HepG2 (cell line): Measurements from ENCODE around the gene MYO18A. TPM values are rescaled to one million over a fixed set of nuclear protein-coding genes. Genes with fewer than 3 reads are reported as not detected.

Experiments
- ARNT2 ChIP-seq: sonication (generic); formaldehyde crosslinking; IDR thresholded peaks from 2 replicates; pipeline ENCODE4 v1.8.0; 2022; ENCODE audit warnings: mild to moderate bottlenecking, low read depth, missing genetic modification reagents, moderate library complexity
- GABPB1 ChIP-seq: IDR thresholded peaks from 2 replicates; pipeline ENCODE4 v1.6.1; 2016; ENCODE audit warnings: mild to moderate bottlenecking, missing genetic modification reagents, moderate library complexity, missing compliant biosample characterization
- HDAC2 ChIP-seq: sonication (generic); formaldehyde crosslinking; IDR thresholded peaks from 2 replicates; pipeline ENCODE4 v1.4.0; 2020; ENCODE audit warnings: missing genetic modification reagents
- HNRNPK ChIP-seq: fragments of 200-400 bp; formaldehyde crosslinking; IDR thresholded peaks from 2 replicates; pipeline ENCODE4 v1.6.1; 2018; ENCODE audit warnings: low read length, low read depth, moderate library complexity, mild to moderate bottlenecking; ENCODE audit not compliant: poor library complexity, severe bottlenecking
- MTA3 ChIP-seq: sonication (generic); formaldehyde crosslinking; IDR thresholded peaks from 2 replicates; pipeline ENCODE4 v1.4.0; 2020; ENCODE audit warnings: missing genetic modification reagents
- PPARG ChIP-seq: conservative IDR thresholded peaks from 2 replicates; pipeline ENCODE4 v1.6.1; 2016; ENCODE audit warnings: missing biosample characterization, missing genetic modification reagents
- SETDB1 ChIP-seq: sonication (generic); formaldehyde crosslinking; IDR thresholded peaks from 2 replicates; pipeline ENCODE4 v1.5.1; 2020; ENCODE audit warnings: missing genetic modification reagents, mild to moderate bottlenecking, borderline replicate concordance
- SMAD3 ChIP-seq: sonication (generic); formaldehyde crosslinking; IDR thresholded peaks from 2 replicates; pipeline ENCODE4 v1.4.0; 2020; ENCODE audit warnings: missing genetic modification reagents
- UBTF ChIP-seq: sonication (generic); formaldehyde crosslinking; IDR thresholded peaks from 2 replicates; pipeline ENCODE4 v1.4.0; 2020; ENCODE audit warnings: mild to moderate bottlenecking, missing genetic modification reagents
- YY1 ChIP-seq: IDR thresholded peaks from 2 replicates; pipeline ENCODE4 v1.6.1; 2011; ENCODE audit warnings: low read length, low read depth, moderate library complexity, mild to moderate bottlenecking; ENCODE audit not compliant: insufficient read depth, insufficient replicate concordance
- ZBTB7B ChIP-seq: sonication (generic); formaldehyde crosslinking; IDR thresholded peaks from 2 replicates; pipeline ENCODE4 v1.4.0; 2020; ENCODE audit warnings: missing genetic modification reagents
- ZFX ChIP-seq: sonication (generic); formaldehyde crosslinking; IDR thresholded peaks from 2 replicates; pipeline ENCODE4 v1.4.0; 2020; ENCODE audit warnings: mild to moderate bottlenecking, low read depth, missing genetic modification reagents, moderate library complexity
- ZIK1 ChIP-seq: sonication (generic); formaldehyde crosslinking; IDR thresholded peaks from 2 replicates; pipeline ENCODE4 v1.5.0; 2020; ENCODE audit warnings: mild to moderate bottlenecking, low read depth, missing genetic modification reagents, borderline replicate concordance
- ZNF263 ChIP-seq: sonication (generic); formaldehyde crosslinking; IDR thresholded peaks from 2 replicates; pipeline ENCODE4 v1.4.0; 2020; ENCODE audit warnings: missing genetic modification reagents
- ZNF432 ChIP-seq: sonication (generic); formaldehyde crosslinking; IDR thresholded peaks from 2 replicates; pipeline ENCODE4 v1.5.0; 2020; ENCODE audit warnings: missing genetic modification reagents, mild to moderate bottlenecking, borderline replicate concordance
- ZNF644 ChIP-seq: IDR thresholded peaks from 2 replicates; pipeline ENCODE4 v1.6.1; 2016; ENCODE audit warnings: low read depth
- ZSCAN21 ChIP-seq: sonication (generic); formaldehyde crosslinking; IDR thresholded peaks from 2 replicates; pipeline ENCODE4 v1.8.0; 2022; ENCODE audit warnings: mild to moderate bottlenecking, missing genetic modification reagents, moderate library complexity, borderline replicate concordance
- ZZZ3 ChIP-seq: sonication (generic); formaldehyde crosslinking; IDR thresholded peaks from 2 replicates; pipeline ENCODE4 v1.4.0; 2020; ENCODE audit warnings: missing genetic modification reagents, mild to moderate bottlenecking, borderline replicate concordance
- polyA plus RNA-seq, 8 experiments: library from polyadenylated mRNA; depleted of rRNA in 3 of 8; stranded (reverse) in 7 of 8; unstranded in 1 of 8; fragments of >200 nt; fragmentation: Illumina TruSeq in 4 of 8; extraction: Trizol in 4 of 8; gene quantifications; 2 replicates each; pipeline versions ENCODE4 v1.2.1 to v1.2.3, GENCODE V29; 2011 to 2016; ENCODE audit warnings: low read depth in 4 of 8, missing spikeins in 1 of 8, mixed read lengths in 1 of 8; ENCODE audit not compliant: insufficient read depth in 1 of 8
- total RNA-seq, 5 experiments: library from RNA; depleted of rRNA; stranded (reverse); fragments of >200 nt; fragmentation: Illumina TruSeq; extraction: Trizol; gene quantifications; 2 replicates each; pipeline ENCODE4 v1.2.3, GENCODE V29; 2016; ENCODE audit warnings: low read depth in 1 of 5
- TF ChIP-seq, protein P1 (sequence below): sonication (generic); formaldehyde crosslinking; IDR thresholded peaks from 2 replicates; pipeline ENCODE4 v1.4.0; 2020; ENCODE audit warnings: missing genetic modification reagents, borderline replicate concordance
- TF ChIP-seq, protein P2 (sequence below): sonication (generic); formaldehyde crosslinking; IDR thresholded peaks from 2 replicates; pipeline ENCODE4 v1.4.0; 2020; ENCODE audit warnings: mild to moderate bottlenecking, low read depth, missing genetic modification reagents

Gene MYO18A
- total and polyA plus RNA-seq, 2 of the 13 experiments (the other 11 are each of a cell fraction or from before 2014, with no cell fraction given), result 16.8 to 24.8 TPM

DNA sequence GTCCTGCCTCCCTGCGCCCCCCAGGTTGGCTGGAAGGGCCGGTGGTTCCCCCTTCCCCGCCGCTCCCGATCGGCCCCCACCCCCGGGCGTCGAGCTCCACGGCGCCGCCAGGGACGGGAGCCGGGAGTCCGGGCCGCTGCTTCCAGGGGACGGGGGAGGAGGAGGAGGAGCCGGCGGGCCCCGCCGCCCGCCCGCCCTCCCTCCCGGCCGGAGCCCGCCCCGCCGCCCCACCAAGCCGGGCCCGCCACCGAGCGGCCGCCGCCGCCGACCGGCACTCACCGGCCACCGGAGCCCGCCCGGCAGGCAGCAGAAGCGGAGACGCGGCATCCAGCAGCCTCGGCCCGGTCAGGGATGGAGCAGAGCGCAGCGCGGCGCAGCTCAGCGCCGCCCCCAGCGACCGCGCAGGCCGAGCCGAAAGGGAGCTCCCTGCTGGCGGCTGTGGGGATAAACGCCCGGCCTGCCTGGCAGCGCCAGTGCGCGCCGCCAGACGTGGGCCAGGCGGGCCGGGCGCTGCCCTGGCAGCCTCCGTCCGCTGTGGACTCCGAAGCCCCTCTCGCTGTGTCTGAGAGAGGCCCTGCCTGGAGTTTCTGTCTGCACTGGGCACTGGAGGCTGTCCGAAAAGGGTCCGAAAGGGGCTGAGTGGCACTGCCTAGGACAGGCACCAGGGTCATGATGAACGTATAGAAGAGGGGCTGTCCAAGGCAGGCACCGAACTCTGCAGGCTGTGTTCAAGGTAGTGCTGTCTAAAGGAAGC lies at the start of gene MYO18A (continued):
- TF ChIP-seq, protein P1, sequence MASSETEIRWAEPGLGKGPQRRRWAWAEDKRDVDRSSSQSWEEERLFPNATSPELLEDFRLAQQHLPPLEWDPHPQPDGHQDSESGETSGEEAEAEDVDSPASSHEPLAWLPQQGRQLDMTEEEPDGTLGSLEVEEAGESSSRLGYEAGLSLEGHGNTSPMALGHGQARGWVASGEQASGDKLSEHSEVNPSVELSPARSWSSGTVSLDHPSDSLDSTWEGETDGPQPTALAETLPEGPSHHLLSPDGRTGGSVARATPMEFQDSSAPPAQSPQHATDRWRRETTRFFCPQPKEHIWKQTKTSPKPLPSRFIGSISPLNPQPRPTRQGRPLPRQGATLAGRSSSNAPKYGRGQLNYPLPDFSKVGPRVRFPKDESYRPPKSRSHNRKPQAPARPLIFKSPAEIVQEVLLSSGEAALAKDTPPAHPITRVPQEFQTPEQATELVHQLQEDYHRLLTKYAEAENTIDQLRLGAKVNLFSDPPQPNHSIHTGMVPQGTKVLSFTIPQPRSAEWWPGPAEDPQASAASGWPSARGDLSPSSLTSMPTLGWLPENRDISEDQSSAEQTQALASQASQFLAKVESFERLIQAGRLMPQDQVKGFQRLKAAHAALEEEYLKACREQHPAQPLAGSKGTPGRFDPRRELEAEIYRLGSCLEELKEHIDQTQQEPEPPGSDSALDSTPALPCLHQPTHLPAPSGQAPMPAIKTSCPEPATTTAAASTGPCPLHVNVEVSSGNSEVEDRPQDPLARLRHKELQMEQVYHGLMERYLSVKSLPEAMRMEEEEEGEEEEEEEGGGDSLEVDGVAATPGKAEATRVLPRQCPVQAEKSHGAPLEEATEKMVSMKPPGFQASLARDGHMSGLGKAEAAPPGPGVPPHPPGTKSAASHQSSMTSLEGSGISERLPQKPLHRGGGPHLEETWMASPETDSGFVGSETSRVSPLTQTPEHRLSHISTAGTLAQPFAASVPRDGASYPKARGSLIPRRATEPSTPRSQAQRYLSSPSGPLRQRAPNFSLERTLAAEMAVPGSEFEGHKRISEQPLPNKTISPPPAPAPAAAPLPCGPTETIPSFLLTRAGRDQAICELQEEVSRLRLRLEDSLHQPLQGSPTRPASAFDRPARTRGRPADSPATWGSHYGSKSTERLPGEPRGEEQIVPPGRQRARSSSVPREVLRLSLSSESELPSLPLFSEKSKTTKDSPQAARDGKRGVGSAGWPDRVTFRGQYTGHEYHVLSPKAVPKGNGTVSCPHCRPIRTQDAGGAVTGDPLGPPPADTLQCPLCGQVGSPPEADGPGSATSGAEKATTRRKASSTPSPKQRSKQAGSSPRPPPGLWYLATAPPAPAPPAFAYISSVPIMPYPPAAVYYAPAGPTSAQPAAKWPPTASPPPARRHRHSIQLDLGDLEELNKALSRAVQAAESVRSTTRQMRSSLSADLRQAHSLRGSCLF (CRISPR knock-in tag), result no peak
- peak; percentile 67; the same call in 1 of the 2 replicates for TF ChIP-seq ZSCAN21 (CRISPR knock-in tag)
- peak; percentile 91 for TF ChIP-seq UBTF (CRISPR knock-in tag)
- TF ChIP-seq HDAC2, result peak; percentile 57; the same call in 1 of the 2 replicates
- no peak for TF ChIP-seq ZNF432
- TF ChIP-seq ZBTB7B (CRISPR knock-in tag), result no peak
- TF ChIP-seq ZNF263 (CRISPR knock-in tag), result peak; percentile 47; the same call in 1 of the 2 replicates
- TF ChIP-seq GABPB1 (CRISPR knock-in tag), result peak; percentile 54; the same call in 1 of the 2 replicates
- TF ChIP-seq ZNF644, result no peak
- no peak for TF ChIP-seq ARNT2 (CRISPR knock-in tag)
- peak; percentile 66 for TF ChIP-seq YY1
- TF ChIP-seq HNRNPK, result peak; percentile 12
- peak; percentile 78 for TF ChIP-seq ZFX (CRISPR knock-in tag)
- TF ChIP-seq, protein P2, sequence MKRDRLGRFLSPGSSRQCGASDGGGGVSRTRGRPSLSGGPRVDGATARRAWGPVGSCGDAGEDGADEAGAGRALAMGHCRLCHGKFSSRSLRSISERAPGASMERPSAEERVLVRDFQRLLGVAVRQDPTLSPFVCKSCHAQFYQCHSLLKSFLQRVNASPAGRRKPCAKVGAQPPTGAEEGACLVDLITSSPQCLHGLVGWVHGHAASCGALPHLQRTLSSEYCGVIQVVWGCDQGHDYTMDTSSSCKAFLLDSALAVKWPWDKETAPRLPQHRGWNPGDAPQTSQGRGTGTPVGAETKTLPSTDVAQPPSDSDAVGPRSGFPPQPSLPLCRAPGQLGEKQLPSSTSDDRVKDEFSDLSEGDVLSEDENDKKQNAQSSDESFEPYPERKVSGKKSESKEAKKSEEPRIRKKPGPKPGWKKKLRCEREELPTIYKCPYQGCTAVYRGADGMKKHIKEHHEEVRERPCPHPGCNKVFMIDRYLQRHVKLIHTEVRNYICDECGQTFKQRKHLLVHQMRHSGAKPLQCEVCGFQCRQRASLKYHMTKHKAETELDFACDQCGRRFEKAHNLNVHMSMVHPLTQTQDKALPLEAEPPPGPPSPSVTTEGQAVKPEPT (CRISPR knock-in tag), result 0 out of 2 replicates have a peak, but pooled peaks have one; percentile 76
- TF ChIP-seq SMAD3 (CRISPR knock-in tag), result 0 out of 2 replicates have a peak, but pooled peaks have one; percentile 20
- TF ChIP-seq ZZZ3 (CRISPR knock-in tag), result no peak; the same call in 1 of the 2 replicates
- no peak; the same call in 1 of the 2 replicates for TF ChIP-seq PPARG (CRISPR knock-in tag)
- no peak for TF ChIP-seq ZIK1
- TF ChIP-seq SETDB1 (CRISPR knock-in tag), result no peak
- TF ChIP-seq MTA3 (CRISPR knock-in tag), result no peak
